ENCODE measurements around the gene NFIB. TPM values are rescaled to one million over a fixed set of nuclear protein-coding genes. Genes with fewer than 3 reads are reported as not detected.
A peak's percentile ranks its signal among the peaks of the same experiment; 100 is the strongest.

NFIB gene
- total and polyA plus RNA-seq, 8 donors: 6.7 to 624 (median 71.4) TPM

- intact Hi-C loops (cut with DNase I; ENCODE audit: low total_unique reads): no loop called here
- Histone ChIP-seq H3K27me3 (no peaks in the 10 kb centered on the region), H3K27ac (peak overlapping the region in 3 of 5 donors; percentile 98 to 99 (median 98)), H3K4me3 (no peak overlapping the region), H3K36me3 (no peaks in the 10 kb centered on the region), H3K9me3 (no peaks in the 10 kb centered on the region), H3K4me1 (peaks cover 5 to 38% (median 24%) of the 10 kb centered on the region in 4 donors)
- 86 to 93% (median 90%) methylated on average over 2 of the region's 2 CpGs for WGBS, 5 donors
- DNase-seq: no peak
- no peak for TF ChIP-seq CTCF (IDR thresholded peaks at IDR 0.05)
- no peak for TF ChIP-seq EP300 (IDR thresholded peaks at IDR 0.05)
- no peak for TF ChIP-seq POLR2A (IDR thresholded peaks at IDR 0.05)
- no peak for TF ChIP-seq POLR2AphosphoS5 (IDR thresholded peaks at IDR 0.05)
Observed at GRCh38 chr9:14323985-14324650, 10.2 kb upstream of the NFIB start.

GRCh38 chr9:14323083-14323971 lies 9.4 kb upstream of the NFIB start:
- no peaks in the 10 kb centered on the region for H3K36me3 ChIP-seq

GRCh38 chr9:14322211-14323082 lies 8.5 kb upstream of the NFIB start:
- Histone ChIP-seq H3K27ac (peak overlapping the region; percentile 93 to 100 (median 98)), H3K4me1 (peaks cover 7 to 54% (median 32%) of the 10 kb centered on the region in 4 donors), H3K4me3 (peak overlapping the region; percentile 58 to 75 (median 64)), H3K27me3 (no peaks in the 10 kb centered on the region), H3K36me3 (no peaks in the 10 kb centered on the region), H3K9me3 (no peaks in the 10 kb centered on the region)
- peak; percentile 67 to 77 (median 72) for TF ChIP-seq POLR2AphosphoS5 (IDR thresholded peaks at IDR 0.05)
- TF ChIP-seq EP300 (IDR thresholded peaks at IDR 0.05): no peak
- TF ChIP-seq CTCF (IDR thresholded peaks at IDR 0.05): peak in 5 of 7 experiments; percentile 19 to 70 (median 40)
- DNase-seq: peak; percentile 94 to 98
- WGBS, 5 donors: 0 to 1% (median 0%) methylated on average over 44 to 98 of the region's 98 CpGs
- intact Hi-C loops (cut with DNase I; ENCODE audit: low total_unique reads): no loop called here

More at GRCh38 chr9:14323083-14323971, 9.4 kb upstream of the NFIB start:
- Histone ChIP-seq H3K27me3 (no peaks in the 10 kb centered on the region), H3K4me3 (peak overlapping the region; percentile 58 to 75 (median 64)), H3K27ac (peak overlapping the region; percentile 93 to 100 (median 98)), H3K4me1 (peaks cover 5 to 46% (median 28%) of the 10 kb centered on the region in 4 donors), H3K9me3 (no peaks in the 10 kb centered on the region)
- WGBS, 5 donors: 13 to 20% (median 15%) methylated on average over 17 of the region's 17 CpGs
- intact Hi-C loops (cut with DNase I; ENCODE audit: low total_unique reads): no loop called here
- DNase-seq: no peak
- TF ChIP-seq POLR2AphosphoS5 (IDR thresholded peaks at IDR 0.05) (peak in 2 of 3 donors; percentile 21 to 28), EP300 (IDR thresholded peaks at IDR 0.05) (no peak), POLR2A (IDR thresholded peaks at IDR 0.05) (no peak), CTCF (IDR thresholded peaks at IDR 0.05) (no peak)

All from stomach (tissue), 9 donors.